Ovary (tissue), 3 donors: ENCODE data around the gene DST.

ENCODE experiments used
- EP300 ChIP-seq: sonication (generic); formaldehyde crosslinking; IDR thresholded peaks from one replicate; pipeline ENCODE4 v1.6.1; 2017; ENCODE audit warnings: antibody characterized with exemption
- POLR2A ChIP-seq: fragments of 450-650 bp; IDR thresholded peaks from one replicate; pipeline ENCODE4 v1.6.1; 2017; ENCODE audit warnings: antibody characterized with exemption, mild to moderate bottlenecking, moderate library complexity
- TF ChIP-seq, protein P1 (sequence below), 3 donors: fragments of 450-650 bp in 2 of 3; fragments of 200-600 bp in 1 of 3; IDR thresholded peaks; one replicate each; pipeline versions ENCODE4 v1.5.1 to v1.8.0; 2016 to 2022; ENCODE audit warnings: antibody characterized with exemption in 3 of 3, mild to moderate bottlenecking in 1 of 3
- donor health status: DM: no; HTN: no; CAD: no.

GRCh38 chr6:56488281-56488680 is 154.4 kb downstream of the DST start:
- TF ChIP-seq, protein P1, sequence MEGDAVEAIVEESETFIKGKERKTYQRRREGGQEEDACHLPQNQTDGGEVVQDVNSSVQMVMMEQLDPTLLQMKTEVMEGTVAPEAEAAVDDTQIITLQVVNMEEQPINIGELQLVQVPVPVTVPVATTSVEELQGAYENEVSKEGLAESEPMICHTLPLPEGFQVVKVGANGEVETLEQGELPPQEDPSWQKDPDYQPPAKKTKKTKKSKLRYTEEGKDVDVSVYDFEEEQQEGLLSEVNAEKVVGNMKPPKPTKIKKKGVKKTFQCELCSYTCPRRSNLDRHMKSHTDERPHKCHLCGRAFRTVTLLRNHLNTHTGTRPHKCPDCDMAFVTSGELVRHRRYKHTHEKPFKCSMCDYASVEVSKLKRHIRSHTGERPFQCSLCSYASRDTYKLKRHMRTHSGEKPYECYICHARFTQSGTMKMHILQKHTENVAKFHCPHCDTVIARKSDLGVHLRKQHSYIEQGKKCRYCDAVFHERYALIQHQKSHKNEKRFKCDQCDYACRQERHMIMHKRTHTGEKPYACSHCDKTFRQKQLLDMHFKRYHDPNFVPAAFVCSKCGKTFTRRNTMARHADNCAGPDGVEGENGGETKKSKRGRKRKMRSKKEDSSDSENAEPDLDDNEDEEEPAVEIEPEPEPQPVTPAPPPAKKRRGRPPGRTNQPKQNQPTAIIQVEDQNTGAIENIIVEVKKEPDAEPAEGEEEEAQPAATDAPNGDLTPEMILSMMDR (IDR thresholded peaks at IDR 0.05): no peak
- TF ChIP-seq POLR2A (no peak), EP300 (no peak)
